HUES6 (cell line): ENCODE data around the gene UMOD.
"Not testable (repeated sequence)": the region's sequence is repeated elsewhere in the genome, so short reads cannot be mapped to it uniquely, and the experiment has no call there.

Source experiments
- H3K27ac ChIP-seq: 2 replicates; pipeline ENCODE4 v1.7.0; 2013; ENCODE audit warnings: low read depth, mild to moderate bottlenecking, low read length, inconsistent platforms
- H3K27me3 ChIP-seq: 2 replicates; pipeline ENCODE4 v1.6.1; 2013; ENCODE audit warnings: low read length; ENCODE audit not compliant: control insufficient read depth, insufficient read depth
- H3K36me3 ChIP-seq: 2 replicates; pipeline ENCODE4 v1.6.1; 2013; ENCODE audit warnings: low read length; ENCODE audit not compliant: control insufficient read depth, insufficient read depth
- H3K4me1 ChIP-seq: 2 replicates; pipeline ENCODE4 v1.6.1; 2013; ENCODE audit warnings: low read length; ENCODE audit not compliant: control insufficient read depth, insufficient read depth
- H3K4me3 ChIP-seq: 2 replicates; pipeline ENCODE4 v1.5.1; 2013; ENCODE audit warnings: low read depth, low read length
- H3K9ac ChIP-seq: one replicate; pipeline ENCODE4 v1.6.1; 2013; ENCODE audit warnings: mild to moderate bottlenecking, low read length
- H3K9me3 ChIP-seq: 2 replicates; pipeline ENCODE4 v1.6.1; 2013; ENCODE audit warnings: low read depth, low read length; ENCODE audit not compliant: control insufficient read depth, insufficient read depth

UMOD gene

DNA sequence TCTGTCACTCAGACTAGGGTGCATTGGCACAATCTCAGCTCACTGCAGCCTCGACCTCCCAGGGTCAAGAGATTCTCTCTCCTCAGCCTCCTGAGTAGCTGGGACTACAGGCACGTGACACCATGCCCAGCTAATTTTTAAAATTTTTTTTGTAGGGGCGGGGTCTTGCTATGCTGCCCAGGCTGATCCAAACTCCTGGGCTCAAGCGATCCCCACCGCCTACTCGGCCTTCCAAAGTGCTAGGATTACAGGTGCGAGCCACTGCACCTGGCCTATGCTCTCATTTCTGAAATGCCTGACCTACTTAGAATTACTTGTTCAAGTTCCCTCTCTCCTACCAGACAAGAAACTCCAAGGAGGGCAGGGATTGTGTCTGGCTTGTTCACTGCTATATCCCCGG lies 20.1 kb downstream of the UMOD start:
- H3K4me1 ChIP-seq: no peaks in the 10 kb centered on the region
- no peak overlapping the region for H3K9ac ChIP-seq
- no peak overlapping the region for H3K27ac ChIP-seq
- no peaks in the 10 kb centered on the region for H3K36me3 ChIP-seq
- H3K27me3 ChIP-seq: no peaks in the 10 kb centered on the region
- no peaks in the 10 kb centered on the region for H3K9me3 ChIP-seq
- no peak overlapping the region for H3K4me3 ChIP-seq

DNA sequence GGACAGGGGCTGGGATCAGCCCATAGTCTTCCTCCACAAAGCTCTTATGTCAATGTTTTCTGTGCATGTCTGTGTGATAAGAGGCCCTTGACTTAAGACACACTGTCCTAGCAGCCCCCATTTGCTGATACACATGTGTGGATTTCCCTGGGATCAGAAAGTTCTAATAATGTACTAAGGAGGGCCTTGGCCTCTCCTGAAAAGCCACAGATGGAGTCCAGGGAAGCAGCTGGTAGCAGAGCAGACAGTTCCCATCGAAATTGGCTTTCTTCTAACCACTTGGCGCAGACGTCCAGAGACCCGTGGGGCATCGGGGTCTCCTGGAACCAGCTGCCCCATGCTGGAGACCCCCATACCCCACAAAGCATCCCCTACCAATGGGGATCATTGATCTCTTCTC lies 20.9 kb downstream of the UMOD start:
- Histone ChIP-seq H3K9me3 (no peaks in the 10 kb centered on the region), H3K36me3 (no peaks in the 10 kb centered on the region), H3K27ac (no peak overlapping the region), H3K27me3 (no peaks in the 10 kb centered on the region), H3K4me3 (no peak overlapping the region), H3K4me1 (no peaks in the 10 kb centered on the region), H3K9ac (no peak overlapping the region)

DNA sequence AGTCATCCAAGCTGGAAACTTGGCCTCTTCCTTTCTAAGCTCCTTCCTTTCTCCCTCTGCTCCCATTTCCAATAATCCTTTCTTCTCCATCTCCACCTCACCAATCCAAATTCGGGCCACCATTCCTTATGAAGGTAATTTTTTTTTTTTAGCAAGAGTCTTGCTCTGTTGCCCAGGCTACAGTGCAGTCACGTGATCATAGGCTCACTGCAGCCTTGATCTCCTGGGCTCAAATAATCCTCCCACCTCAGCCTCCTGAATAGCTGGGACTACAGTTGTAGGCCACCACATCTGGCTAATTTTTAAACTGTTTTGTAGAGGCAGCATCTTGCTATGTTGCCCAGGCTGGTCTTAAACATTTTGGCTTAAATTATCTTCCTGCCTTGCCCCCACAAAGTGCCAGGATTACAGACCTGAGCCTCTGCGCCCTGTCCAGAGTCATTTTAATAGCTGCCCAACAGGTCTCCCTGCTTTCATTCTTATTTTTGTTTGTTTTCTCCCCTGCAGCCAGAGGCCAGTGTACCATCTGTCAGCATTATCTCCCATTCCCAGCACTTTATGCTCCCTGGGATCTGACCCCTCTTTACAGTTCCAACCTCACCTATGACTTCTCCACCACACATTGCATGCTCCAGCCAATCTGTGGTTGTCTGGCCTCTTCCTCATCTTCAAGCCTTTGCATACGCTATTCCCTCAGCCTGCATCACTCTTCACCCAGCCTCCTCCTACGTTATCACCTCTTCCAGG lies 22.9 kb downstream of the UMOD start:
- no peaks in the 10 kb centered on the region for H3K36me3 ChIP-seq
- H3K27ac ChIP-seq: no peak overlapping the region
- no peaks in the 10 kb centered on the region for H3K4me1 ChIP-seq
- no peak overlapping the region for H3K9ac ChIP-seq
- no peak overlapping the region for H3K4me3 ChIP-seq
- H3K27me3 ChIP-seq: no peaks in the 10 kb centered on the region
- H3K9me3 ChIP-seq: no peaks in the 10 kb centered on the region

- Histone ChIP-seq H3K4me1 (no peaks in the 10 kb centered on the region), H3K9me3 (no peaks in the 10 kb centered on the region), H3K4me3 (no peak within 1 kb of the TSS), H3K36me3 (no peaks in the 10 kb centered on the region), H3K9ac (no peak within 1 kb of the TSS), H3K27ac (no peak within 1 kb of the TSS), H3K27me3 (no peaks in the 10 kb centered on the region)
Observed at GRCh38 chr16:20327444-20328041, 25.0 kb downstream of the UMOD start, which contains the start of gene GP2. TSS of gene GP2 (minus strand) at chr16:20327513. CDS start at chr16:20326431, 1,082 bp downstream.

GRCh38 chr16:20326321-20326720 lies 26.2 kb downstream of the UMOD start:
- Histone ChIP-seq H3K9ac (no peak overlapping the region), H3K27ac (no peak overlapping the region), H3K36me3 (no peaks in the 10 kb centered on the region), H3K4me1 (no peaks in the 10 kb centered on the region), H3K9me3 (no peaks in the 10 kb centered on the region), H3K27me3 (no peaks in the 10 kb centered on the region), H3K4me3 (no peak overlapping the region)

DNA sequence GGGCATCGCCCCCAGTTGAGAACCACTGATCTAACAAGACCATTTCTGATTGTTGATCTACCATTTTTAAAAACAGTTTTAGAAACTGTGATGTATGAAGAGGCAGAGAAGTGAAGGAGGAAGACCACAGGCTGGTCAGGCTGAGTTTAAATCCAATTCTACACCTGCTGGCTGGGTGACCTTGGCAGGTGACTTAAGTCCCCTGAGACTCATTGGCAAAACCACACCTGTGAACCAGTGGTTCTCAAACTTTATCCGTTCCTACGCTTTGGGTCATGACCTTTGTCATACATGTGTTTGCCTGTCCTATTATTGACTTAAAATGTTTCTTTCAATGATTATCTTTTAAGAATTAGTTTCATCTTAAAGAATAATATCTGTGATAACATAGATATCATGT lies 27.5 kb downstream of the UMOD start:
- H3K27ac ChIP-seq: no peak overlapping the region
- no peaks in the 10 kb centered on the region for H3K27me3 ChIP-seq
- no peaks in the 10 kb centered on the region for H3K36me3 ChIP-seq
- no peaks in the 10 kb centered on the region for H3K9me3 ChIP-seq
- H3K9ac ChIP-seq: no peak overlapping the region
- H3K4me3 ChIP-seq: no peak overlapping the region
- H3K4me1 ChIP-seq: no peaks in the 10 kb centered on the region

- no peak overlapping the region for H3K4me3 ChIP-seq
Observed at GRCh38 chr16:20323591-20324117, 28.9 kb downstream of the UMOD start.

GRCh38 chr16:20322696-20323095 lies 29.8 kb downstream of the UMOD start:
- Histone ChIP-seq H3K4me1 (no peaks in the 10 kb centered on the region), H3K27ac (no peak overlapping the region), H3K9ac (no peak overlapping the region), H3K9me3 (no peaks in the 10 kb centered on the region), H3K27me3 (no peaks in the 10 kb centered on the region; the same call in 1 of the 2 replicates), H3K4me3 (no peak overlapping the region), H3K36me3 (no peaks in the 10 kb centered on the region)

More at GRCh38 chr16:20323591-20324117, 28.9 kb downstream of the UMOD start:
- Histone ChIP-seq H3K9ac (no peak overlapping the region), H3K36me3 (no peaks in the 10 kb centered on the region), H3K27me3 (no peaks in the 10 kb centered on the region), H3K27ac (no peak overlapping the region), H3K9me3 (no peaks in the 10 kb centered on the region), H3K4me1 (no peaks in the 10 kb centered on the region)

- Histone ChIP-seq H3K36me3 (no peaks in the 10 kb centered on the region), H3K4me3 (no peak overlapping the region), H3K4me1 (no peaks in the 10 kb centered on the region), H3K27me3 (peaks cover 2% of the 10 kb centered on the region; the same call in 1 of the 2 replicates), H3K27ac (no peak overlapping the region), H3K9ac (no peak overlapping the region), H3K9me3 (no peaks in the 10 kb centered on the region)
Observed at GRCh38 chr16:20321671-20322070, 30.8 kb downstream of the UMOD start.

- H3K27me3 ChIP-seq, H3K36me3 ChIP-seq, H3K9me3 ChIP-seq, H3K4me3 ChIP-seq, H3K4me1 ChIP-seq, H3K9ac ChIP-seq, H3K27ac ChIP-seq: not testable (repeated sequence)
Observed at GRCh38 chr16:20321051-20321450, 31.5 kb downstream of the UMOD start.

DNA sequence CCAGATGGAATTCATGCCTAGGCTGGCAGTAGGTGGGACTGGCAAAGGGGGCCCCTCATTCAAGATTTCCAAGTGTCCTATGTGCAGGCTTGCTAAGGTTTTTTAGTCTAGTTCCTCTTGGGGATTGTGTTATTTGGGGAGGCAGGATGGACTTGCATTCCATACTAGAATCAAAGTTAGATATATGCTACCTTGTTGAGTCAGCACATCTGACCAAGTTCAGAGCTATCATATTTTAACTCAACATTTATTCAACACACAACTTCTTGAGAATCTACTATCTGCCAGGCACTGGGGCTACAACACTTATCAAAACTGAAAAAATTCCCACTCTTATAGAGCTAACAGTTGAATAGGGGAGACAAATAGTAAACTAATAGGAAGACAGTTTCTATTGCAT lies 31.9 kb downstream of the UMOD start:
- Histone ChIP-seq H3K4me1 (no peaks in the 10 kb centered on the region), H3K27ac (no peak overlapping the region), H3K27me3 (peaks cover 3% of the 10 kb centered on the region; the same call in 1 of the 2 replicates), H3K9me3 (no peaks in the 10 kb centered on the region), H3K36me3 (no peaks in the 10 kb centered on the region), H3K4me3 (no peak overlapping the region), H3K9ac (no peak overlapping the region)
